ENCODE data around the gene MAP7.
"Not testable (repeated sequence)": the region's sequence is repeated elsewhere in the genome, so short reads cannot be mapped to it uniquely, and the experiment has no call there.

The MAP7 gene

DNA sequence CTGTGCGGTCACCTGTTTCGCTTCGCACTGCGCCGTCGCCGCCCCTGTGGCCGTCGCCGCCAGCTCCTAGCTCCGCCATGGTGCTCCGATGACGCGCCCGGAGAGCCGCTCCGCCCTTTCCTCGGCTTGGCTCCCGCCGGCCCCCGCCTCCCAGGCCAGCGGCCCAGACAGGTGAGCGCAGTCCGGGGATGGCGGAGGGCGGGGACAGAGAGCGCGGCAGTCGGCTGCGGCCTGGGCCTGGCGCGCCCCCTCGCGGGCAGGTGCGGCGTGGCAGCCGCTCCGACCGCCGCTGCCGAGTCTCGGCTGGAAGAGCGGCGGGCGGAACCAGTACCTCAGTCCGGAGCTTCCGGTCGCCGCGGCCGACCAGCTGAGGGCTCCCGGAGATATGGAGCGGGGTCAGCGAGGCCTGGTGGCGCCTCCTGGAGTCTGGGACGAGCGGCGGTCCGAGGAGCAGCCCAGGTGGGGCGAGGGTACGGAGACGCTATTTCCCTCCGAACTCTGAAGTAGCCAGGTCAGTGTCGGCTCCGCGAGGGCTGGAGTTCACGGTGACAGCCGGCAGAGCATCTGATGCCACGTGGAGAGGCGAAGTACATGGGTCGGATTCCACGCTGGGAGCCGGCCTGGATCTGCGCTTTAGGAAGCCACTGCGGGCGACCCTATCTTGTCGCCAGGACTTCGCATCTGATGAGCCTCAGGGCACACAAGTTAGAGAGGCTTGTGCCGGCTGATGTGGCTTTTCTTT lies at the start of gene MAP7:
MAP7 (minus strand) TSS at position 93 of the 742 bp plus-strand sequence; CDS start at position 79, 14 bp downstream.
- DNase-seq = no peak

DNA sequence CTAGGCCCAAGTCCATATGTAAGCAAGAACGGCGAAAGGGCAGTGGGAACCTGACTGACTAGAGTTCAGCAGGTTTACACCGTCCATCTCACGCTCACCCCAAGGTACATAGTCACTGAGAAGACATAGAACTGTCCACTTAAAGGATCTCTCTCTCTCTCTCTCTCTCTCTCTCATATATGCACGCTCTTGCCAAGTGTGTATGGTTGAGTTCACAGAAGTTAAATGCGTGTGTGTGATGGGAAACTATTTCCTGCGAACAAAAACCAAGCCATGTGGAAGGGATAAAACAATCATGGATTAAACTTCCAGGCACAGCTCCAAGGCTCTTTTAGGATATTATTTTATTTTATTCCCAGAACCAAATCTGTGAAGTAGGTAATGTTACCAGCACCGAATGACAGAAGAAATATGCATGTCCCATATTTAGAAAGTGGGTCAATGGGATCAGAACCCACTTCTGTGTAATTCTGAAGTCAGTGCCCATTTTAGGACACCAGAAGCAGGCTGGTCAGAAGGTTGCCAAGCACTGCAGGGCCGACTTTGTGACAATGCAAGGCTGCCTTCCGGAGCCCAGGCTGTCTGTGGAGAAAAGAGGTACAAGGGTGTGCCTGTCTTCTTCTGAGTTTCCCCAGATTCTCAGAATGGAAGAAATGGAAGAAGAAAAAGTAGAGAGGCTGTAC lies 49.2 kb upstream of the MAP7 start:
- DNase-seq = no peak

GRCh38 chr6:136598048-136598447 lies 47.8 kb upstream of the MAP7 start:
- DNase-seq = no peak

- DNase-seq = no peak
Observed at GRCh38 chr6:136594671-136595070, 44.4 kb upstream of the MAP7 start.

DNA sequence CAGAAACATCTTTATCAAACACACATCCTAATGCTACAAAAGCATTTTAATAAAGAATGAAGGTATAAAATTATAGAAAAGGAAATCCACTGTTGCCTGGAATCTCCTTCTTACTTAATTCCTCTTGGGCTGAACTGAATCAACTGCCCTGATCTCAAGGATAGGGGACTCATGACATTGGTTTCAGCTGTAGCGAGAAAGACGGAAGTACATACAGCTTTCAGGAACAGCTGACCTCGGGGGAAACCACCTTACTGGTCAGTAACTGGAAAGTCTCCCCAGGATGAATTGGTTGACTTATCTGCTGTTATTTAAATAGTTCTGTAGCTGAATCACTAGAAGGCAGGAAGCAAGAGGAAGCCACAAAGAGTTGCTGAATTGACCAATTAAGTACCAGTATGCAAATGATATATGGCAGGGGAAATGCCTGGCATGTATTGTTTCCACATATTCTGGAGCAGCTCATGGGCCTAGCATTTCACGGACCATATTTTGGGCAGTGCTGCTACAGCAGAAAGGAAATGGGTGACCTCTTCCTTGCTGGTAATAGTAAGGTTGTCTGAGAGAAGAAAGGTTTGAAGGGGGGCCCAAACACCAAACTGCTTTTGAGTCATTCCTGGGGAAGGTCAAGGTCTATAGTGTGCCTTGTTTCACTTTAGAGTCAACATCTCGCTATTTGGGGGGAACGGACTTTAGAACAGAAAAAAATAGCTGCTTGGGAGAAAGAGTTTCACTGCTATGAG lies 43.7 kb upstream of the MAP7 start:
- no peak for DNase-seq

DNA sequence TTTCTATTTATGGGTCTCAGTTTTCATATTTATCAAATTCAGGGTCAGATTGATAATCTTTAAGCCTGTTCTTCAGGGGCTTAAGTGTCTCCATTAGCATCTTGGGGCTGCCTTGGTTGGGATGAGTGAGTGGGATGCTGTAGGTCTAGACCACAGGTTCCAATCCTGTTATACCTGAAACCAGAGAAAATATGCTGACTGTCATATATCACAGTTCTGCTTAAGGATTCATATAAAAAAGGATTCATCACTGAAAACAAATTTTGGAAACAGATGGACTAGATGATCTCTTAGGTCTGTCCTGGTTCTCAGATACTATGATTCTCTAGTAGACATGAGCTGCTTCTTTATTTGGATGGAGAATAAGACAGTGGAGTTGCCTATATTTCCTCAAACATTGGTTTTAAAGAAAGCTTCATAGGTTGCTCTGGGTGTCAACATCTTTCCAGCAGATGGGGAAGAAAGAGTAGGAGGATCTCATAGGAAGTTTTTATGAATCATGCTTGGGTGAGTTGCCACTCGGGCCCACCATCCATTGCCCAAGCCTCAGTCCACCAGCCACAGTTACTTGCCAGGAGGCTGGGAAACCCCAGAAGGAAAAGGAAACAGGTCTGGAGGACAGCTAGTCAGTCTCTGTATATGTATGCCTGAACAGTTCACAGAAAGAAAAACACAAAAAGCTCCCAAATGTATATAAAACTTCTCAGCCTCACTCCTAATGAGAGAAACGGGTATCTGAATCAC lies 42.9 kb upstream of the MAP7 start:
- no peak for DNase-seq

GRCh38 chr6:136591617-136592016 lies 41.4 kb upstream of the MAP7 start:
- no peak for DNase-seq

DNA sequence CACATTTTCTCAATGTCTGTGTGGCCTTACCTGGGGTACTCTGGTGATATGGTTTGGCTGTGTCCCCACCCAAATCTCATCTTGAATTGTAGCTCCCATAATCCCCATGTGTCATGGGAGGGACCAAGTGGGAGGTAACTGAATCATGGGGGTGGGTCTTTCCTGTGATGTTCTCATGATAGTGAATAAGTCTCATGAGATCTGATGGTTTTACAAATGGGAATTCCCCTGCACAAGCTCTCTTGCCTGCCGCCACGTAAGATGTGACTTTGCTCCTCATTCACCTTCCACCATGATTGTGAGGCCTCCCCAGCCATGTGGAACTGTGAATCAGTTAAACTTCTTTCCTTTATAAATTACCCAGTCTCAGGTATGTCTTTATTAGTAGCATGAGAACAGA lies 40.6 kb upstream of the MAP7 start:
- DNase-seq = not testable (repeated sequence)

- no peak for DNase-seq
Observed at GRCh38 chr6:136587527-136587926, 37.3 kb upstream of the MAP7 start.

- DNase-seq = no peak
Observed at GRCh38 chr6:136586295-136586694, 36.1 kb upstream of the MAP7 start.

DNA sequence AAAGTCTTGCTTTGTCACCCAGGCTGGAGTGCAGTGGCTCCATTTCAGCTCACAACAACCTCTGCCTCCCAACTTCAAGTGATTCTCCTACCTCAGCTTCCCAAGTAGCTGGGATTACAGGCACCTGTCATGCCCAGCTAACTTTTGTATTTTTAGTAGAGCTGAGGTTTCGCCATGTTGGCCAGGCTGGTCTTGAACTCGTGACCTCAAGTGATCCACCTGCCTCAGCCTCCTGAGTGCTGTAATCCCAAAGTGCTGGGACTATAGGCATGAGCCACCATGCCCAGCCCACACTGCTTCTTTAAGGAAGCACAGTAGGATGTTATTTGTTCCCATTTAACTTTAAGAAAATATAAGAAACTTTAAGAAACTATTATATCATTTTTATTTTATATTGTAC lies 35.3 kb upstream of the MAP7 start:
- not testable (repeated sequence) for DNase-seq

DNA sequence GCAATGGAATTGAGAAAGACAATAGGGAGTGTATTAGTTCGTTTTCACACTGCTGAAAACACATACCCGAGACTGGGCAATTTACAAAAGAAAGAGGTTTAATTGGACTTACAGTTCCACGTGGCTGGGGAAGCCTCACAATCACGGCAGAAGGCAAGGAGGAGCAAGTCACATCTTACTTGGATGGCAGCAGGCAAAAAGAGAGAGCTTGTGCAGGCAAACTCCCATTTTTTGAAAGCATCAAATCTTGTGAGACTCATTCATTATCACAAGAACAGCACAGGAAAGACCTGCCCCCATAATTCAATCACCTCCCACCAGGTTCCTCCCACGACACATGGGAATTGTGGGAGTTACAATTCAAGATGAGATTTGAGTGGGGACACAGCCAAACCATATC lies 34.1 kb upstream of the MAP7 start:
- not testable (repeated sequence) for DNase-seq

- no peak for DNase-seq
Observed at GRCh38 chr6:136582711-136583471, 32.7 kb upstream of the MAP7 start.

DNA sequence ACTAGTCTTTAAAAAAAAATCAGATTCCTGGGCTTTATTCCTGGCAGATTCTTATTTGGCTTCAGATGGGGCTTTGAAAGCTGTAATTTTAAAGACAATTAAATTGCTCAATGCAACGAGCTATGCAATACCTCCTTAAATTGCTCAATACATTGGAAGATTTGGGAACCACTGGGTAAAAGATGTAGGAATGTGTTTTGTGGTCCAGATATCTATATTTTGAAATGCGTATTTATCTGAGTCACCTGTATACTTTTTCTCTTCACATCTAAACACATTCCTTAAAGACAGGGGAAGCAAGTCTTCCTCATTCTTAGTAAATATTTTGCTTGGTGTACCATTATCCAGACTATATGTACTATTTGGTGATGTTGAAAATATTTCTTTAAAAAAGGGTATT lies 29.6 kb upstream of the MAP7 start:
- no peak for DNase-seq

- DNase-seq = no peak
Observed at GRCh38 chr6:136576821-136577220, 26.6 kb upstream of the MAP7 start.

- no peak for DNase-seq
Observed at GRCh38 chr6:136571496-136571895, 21.3 kb upstream of the MAP7 start.

DNA sequence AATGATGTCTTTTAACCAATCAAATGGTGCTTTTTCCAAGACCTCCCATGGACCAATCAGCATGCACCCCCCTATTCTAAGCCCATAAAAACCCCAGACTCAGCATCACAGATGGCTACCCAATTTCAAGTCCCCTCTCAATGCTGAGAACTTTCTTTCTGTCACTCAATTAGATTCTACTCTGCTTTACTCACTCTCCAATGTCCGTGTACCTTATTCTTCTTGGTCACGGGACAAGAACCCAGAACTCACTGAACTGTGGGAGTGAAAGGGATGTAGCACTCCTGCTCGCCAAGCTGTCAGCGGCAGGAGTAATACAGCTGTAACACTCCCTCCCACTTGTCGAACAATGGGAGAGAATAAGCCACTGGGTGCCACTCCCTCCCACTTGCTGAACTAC lies 20.8 kb upstream of the MAP7 start:
- no peak for DNase-seq

- no peak for DNase-seq
Observed at GRCh38 chr6:136568129-136568528, 17.9 kb upstream of the MAP7 start.

GRCh38 chr6:136567688-136568087 lies 17.5 kb upstream of the MAP7 start:
- no peak for DNase-seq

DNA sequence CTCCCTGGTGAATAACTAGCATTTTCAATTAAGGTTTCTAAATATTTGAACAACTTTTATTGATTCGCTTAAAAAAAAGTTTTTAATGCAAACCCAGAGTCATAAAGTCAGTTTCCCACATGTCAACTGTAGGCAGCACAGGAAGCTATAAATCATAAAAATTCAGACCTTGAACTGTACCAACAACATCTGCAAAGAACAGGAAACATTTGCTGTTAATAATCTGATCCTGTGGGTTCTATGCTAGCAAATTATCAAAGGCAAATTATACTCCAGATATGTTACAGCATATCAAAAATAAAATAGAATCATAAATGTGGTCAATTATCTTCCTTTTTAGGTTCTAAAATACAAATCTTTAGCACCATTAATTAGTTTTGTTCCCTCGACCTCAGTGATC lies 16.6 kb upstream of the MAP7 start:
- no peak for DNase-seq

- DNase-seq = no peak
Observed at GRCh38 chr6:136566007-136566487, 15.8 kb upstream of the MAP7 start.

DNA sequence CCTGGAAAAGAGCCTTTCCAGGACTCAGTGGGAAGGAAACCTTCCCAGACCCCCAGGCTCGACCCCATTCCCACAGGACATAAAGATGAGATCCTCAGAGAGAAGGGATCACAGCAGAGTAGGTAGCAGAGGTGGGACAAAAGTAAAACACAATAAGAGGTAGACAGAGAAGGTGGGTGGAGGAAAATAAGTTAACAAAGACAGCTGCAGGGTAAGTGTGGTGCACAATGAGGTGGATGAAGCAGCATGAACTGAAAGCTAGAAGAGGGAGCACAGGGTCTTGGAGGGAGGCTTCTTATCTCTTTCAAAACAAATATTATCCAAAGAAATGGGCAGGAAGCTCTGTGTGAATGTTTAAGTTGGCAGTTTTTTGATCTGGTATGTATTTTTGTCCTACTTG lies 14.0 kb upstream of the MAP7 start:
- DNase-seq = no peak

All from NCI-H524 treated with DMSO at 0.1 percent for 48 hours (cell line).